Nephron progenitor cell (in vitro differentiated cells): ENCODE data around the gene HGFAC.

Source experiments
- DNase-seq: peaks from one replicate; pipeline ENCODE4 v3.0.0; 2021
- H3K27ac Mint-ChIP-seq: 2 replicates; pipeline ENCODE4 v1.8.0; 2021; ENCODE audit warnings: mild to moderate bottlenecking, moderate library complexity, mixed read lengths
- H3K27me3 Mint-ChIP-seq: 2 replicates; pipeline ENCODE4 v1.8.0; 2021; ENCODE audit warnings: mild to moderate bottlenecking, low read depth, mixed read lengths; ENCODE audit not compliant: poor library complexity
- H3K36me3 Mint-ChIP-seq: 2 replicates; pipeline ENCODE4 v1.8.0; 2021; ENCODE audit warnings: low read depth, mixed read lengths
- H3K4me1 Mint-ChIP-seq: 2 replicates; pipeline ENCODE4 v1.8.0; 2021; ENCODE audit warnings: mixed read lengths
- H3K4me3 Mint-ChIP-seq: 2 replicates; pipeline ENCODE4 v1.8.0; 2021; ENCODE audit warnings: mild to moderate bottlenecking, moderate library complexity, mixed read lengths
- H3K9me3 Mint-ChIP-seq: 2 replicates; pipeline ENCODE4 v1.8.0; 2021; ENCODE audit warnings: mild to moderate bottlenecking, moderate library complexity, mixed read lengths
- CTCF ChIP-seq: fragments of 200-600 bp; sonication (generic); IDR thresholded peaks from 2 replicates; pipeline ENCODE4 v1.5.0; 2021; ENCODE audit warnings: antibody characterized with exemption

The HGFAC gene

GRCh38 chr4:3462321-3462789 lies 20.6 kb downstream of the HGFAC start:
- Mint-ChIP-seq H3K27ac (no peak overlapping the region), H3K4me1 (peaks cover 30% of the 10 kb centered on the region), H3K4me3 (peak overlapping the region; percentile 64), H3K36me3 (no peaks in the 10 kb centered on the region), H3K9me3 (peaks cover 10% of the 10 kb centered on the region), H3K27me3 (peaks cover 19% of the 10 kb centered on the region)
- TF ChIP-seq CTCF, result no peak
- DNase-seq, result no peak

DNA sequence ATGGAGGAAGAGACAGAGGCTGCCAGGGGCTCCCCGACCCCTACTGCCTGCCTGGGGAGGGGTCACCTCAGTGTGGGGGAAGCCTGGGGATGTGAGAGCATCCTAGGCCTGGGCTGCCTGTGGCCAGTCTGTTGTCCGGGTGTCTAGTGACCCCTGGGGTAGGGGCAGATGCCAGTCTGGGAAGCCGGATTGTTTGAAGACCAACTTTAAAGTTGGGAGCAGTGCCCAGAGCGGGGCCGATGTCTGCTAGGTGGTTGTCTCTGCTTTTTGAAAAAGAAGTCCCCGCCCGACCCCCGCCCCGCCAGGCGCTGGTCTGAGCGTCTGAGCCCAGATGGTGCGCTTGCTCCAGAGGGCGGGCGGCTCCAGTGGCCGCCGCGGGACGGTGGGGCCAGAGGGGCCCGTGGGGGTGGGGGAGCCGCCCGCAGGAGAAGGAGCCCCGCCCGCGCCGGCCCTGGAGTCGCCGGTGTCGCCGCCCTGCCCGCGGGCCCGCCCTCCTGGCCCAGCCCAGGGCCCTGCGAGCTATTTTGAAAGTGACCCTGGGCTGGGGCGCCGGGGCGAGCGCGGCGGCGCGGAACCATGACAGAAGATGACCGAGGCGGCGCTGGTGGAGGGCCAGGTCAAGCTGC lies 21.1 kb downstream of the HGFAC start, which contains the start of gene DOK7:
Gene DOK7, plus strand, starts transcription at position 517 of the 626 bp plus-strand sequence. Its CDS starts 70 bp downstream, at position 587.
- Mint-ChIP-seq H3K27ac (no peak within 1 kb of the TSS), H3K4me3 (peak within 1 kb of the TSS; percentile 64), H3K4me1 (peaks cover 30% of the 10 kb centered on the region), H3K27me3 (peaks cover 19% of the 10 kb centered on the region), H3K36me3 (no peaks in the 10 kb centered on the region), H3K9me3 (peaks cover 9% of the 10 kb centered on the region)
- peak; percentile 80 for DNase-seq
- TF ChIP-seq CTCF, result no peak

DNA sequence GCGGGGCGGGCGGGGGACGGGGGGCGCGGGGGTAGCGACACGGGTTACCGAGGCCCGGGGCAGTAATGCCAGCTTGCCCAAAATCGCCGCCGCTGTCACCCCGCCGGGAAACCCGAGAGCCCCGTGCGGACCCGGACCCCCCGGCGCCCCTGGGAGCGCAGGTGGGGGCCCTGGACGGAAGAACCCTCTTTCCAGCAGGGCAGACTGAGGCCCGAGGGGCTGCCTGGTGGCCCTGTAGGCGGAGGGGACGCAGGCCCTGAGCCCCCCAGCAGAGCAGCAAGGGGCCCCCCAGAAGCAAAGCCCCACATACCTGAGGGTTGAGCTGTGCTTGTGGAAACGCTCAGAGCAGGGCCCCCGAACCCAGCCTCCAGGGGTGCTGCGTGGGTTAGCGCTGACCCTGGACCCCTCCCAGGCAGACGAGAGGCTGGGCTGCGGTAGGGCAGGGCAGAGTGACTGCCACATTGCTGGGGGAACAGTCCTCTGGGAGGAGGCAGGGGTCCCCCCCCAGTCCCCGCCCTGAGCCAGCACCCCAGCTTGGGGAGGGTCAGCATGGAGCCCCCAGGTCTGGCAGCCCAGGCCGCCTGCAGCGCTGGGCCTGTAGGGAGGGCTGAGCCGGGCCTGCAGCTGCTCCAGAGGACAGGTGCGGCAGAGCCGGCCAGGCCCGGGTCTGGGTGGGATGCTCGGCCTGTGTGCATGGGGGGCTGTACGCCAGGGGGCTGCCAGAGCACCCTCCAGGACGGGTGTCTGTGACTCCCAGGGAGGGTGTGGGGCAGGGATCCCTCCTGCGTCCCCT lies 22.0 kb downstream of the HGFAC start:
- peaks cover 30% of the 10 kb centered on the region for H3K4me1 Mint-ChIP-seq
- H3K9me3 Mint-ChIP-seq, result peaks cover 9% of the 10 kb centered on the region
- peaks cover 16% of the 10 kb centered on the region for H3K27me3 Mint-ChIP-seq
- H3K36me3 Mint-ChIP-seq, result no peaks in the 10 kb centered on the region
- H3K4me3 Mint-ChIP-seq, result no peak overlapping the region
- no peak for DNase-seq
- no peak for TF ChIP-seq CTCF
- H3K27ac Mint-ChIP-seq, result no peak overlapping the region

- Mint-ChIP-seq H3K27ac (no peak overlapping the region), H3K9me3 (peaks cover 9% of the 10 kb centered on the region), H3K36me3 (no peaks in the 10 kb centered on the region), H3K4me3 (peak overlapping the region; percentile 40), H3K27me3 (peaks cover 12% of the 10 kb centered on the region), H3K4me1 (peaks cover 30% of the 10 kb centered on the region)
- no peak for TF ChIP-seq CTCF
- DNase-seq, result no peak
These were observed 22.7 kb downstream of the HGFAC start for GRCh38 chr4:3464349-3464905.

DNA sequence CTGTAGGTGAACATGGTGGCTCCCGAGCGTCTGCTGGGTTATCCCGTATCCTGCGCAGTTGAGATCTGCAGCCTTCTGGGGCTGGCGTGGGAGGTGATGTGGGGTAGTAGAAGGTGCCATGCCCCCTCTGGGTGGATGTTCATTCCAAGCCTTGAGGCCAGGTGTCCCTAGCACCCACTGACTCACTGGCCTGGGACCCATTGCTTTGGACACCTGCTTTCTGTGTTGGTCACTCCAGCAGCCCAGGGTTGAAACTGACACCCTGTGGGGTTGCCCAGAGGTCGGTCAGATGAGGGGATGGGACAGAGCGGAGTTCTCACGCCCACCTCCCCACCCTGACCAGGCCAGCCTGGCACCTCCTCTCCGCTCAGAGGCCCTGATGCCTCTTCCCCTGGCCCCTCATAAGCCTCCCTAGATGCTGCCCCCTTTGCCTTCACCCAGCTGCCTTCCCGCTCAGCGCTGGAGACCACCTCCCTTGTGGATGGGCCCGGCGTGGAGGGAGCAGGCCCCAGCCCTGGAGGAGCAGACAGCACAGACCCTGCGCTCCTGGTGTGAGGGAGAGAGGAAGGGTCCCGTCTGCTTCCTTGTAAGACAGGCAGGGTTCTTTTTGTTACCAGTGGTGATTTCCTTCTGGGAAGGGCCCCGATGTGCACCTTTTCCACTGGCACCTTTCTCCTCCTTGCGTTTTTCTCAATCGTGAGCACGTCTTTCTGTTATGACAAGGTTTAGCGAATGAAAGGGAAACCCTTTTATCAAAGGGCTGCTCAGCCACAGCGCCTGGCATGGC lies 23.3 kb downstream of the HGFAC start:
- Mint-ChIP-seq H3K4me1 (peaks cover 36% of the 10 kb centered on the region), H3K4me3 (no peak overlapping the region), H3K36me3 (no peaks in the 10 kb centered on the region), H3K9me3 (peaks cover 5% of the 10 kb centered on the region), H3K27me3 (peaks cover 8% of the 10 kb centered on the region), H3K27ac (no peak overlapping the region)
- TF ChIP-seq CTCF, result no peak
- no peak for DNase-seq
